Subcutaneous adipose tissue (tissue), 4 donors: ENCODE results near the gene TNS4. TPM values are rescaled to one million over a fixed set of nuclear protein-coding genes. Genes with fewer than 3 reads are reported as not detected.

Source experiments
- CTCF ChIP-seq: fragments of 450-650 bp; IDR thresholded peaks from one replicate; pipeline ENCODE4 v1.5.1; 2016; ENCODE audit warnings: low read depth, mild to moderate bottlenecking, control low read depth, antibody characterized with exemption, moderate library complexity
- total RNA-seq, 4 donors: library from RNA; depleted of rRNA; stranded (reverse); fragments of >200 nt; gene quantifications; one replicate each; pipeline ENCODE4 v1.1.0, GENCODE V29; 2016

Gene TNS4
- total RNA-seq, 4 donors from 2014 or later, result not detected

GRCh38 chr17:40545660-40546059 lies 44.2 kb upstream of the TNS4 start:
- no peak for TF ChIP-seq CTCF

- no peak for TF ChIP-seq CTCF
Observed at GRCh38 chr17:40542558-40543411, 41.4 kb upstream of the TNS4 start.

- TF ChIP-seq CTCF, result no peak
Observed at GRCh38 chr17:40541873-40542557, 40.6 kb upstream of the TNS4 start.

- no peak for TF ChIP-seq CTCF
Observed at GRCh38 chr17:40541060-40541872, 39.8 kb upstream of the TNS4 start.

- TF ChIP-seq CTCF, result no peak
Observed at GRCh38 chr17:40540448-40540847, 39.0 kb upstream of the TNS4 start.

GRCh38 chr17:40539711-40540411 lies 38.4 kb upstream of the TNS4 start:
- TF ChIP-seq CTCF, result no peak
